Neuron (in vitro differentiated cells): ENCODE data around the gene IKZF5.

Source experiments
- H2AFZ ChIP-seq: one replicate; pipeline ENCODE4 v1.6.1; 2013; ENCODE audit warnings: low read depth, mild to moderate bottlenecking, inconsistent platforms, low read length, moderate library complexity
- H3K27me3 ChIP-seq: one replicate; pipeline ENCODE4 v1.6.1; 2013; ENCODE audit warnings: low read length; ENCODE audit not compliant: insufficient read depth
- H3K36me3 ChIP-seq: one replicate; pipeline ENCODE4 v1.6.1; 2013; ENCODE audit warnings: low read length; ENCODE audit not compliant: insufficient read depth
- H3K4me1 ChIP-seq: one replicate; pipeline ENCODE4 v1.6.1; 2013; ENCODE audit warnings: low read length; ENCODE audit not compliant: insufficient read depth
- H3K4me3 ChIP-seq: 2 replicates; pipeline ENCODE4 v1.5.1; 2013; ENCODE audit warnings: mild to moderate bottlenecking, low read length, moderate library complexity
- H3K9me3 ChIP-seq: one replicate; pipeline ENCODE4 v1.6.1; 2013; ENCODE audit warnings: low read length

The IKZF5 gene

DNA sequence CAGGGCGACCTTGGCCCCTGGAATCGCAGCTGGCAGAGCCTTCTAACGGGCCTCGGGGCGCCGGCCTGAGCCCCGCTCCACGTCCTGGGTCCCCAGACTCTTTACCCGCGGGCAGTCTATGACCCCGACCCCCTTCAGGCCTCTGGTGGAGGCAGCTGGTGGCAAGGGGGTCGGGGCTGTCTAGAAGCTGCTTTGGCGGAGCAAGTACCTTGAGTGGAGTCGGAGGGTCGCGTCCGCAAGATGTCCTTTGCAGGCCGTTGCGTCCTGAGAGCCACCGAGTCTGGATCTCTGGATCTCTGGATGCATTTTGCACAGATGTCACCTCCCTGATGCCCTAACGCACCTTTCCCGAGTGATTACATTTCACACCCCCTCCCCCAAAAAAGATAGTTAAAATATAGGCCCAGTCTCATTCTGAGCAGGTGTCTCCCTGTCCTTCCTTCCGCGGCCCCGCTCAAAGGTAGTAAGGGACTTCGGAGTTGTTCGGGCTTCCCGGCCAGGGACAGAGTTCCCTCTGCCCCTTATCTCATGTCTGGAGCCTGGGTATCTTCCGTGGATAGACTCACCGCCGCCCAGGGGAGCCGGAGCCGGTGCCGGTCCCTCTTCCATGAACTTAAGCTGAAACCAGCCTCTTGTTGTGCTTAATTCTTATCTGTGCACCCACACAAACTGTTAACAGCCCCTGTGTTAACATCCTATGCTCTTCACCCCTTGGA lies 668 bp upstream of the IKZF5 start:
- Histone ChIP-seq H3K27me3 (no peaks in the 10 kb centered on the region), H3K36me3 (no peaks in the 10 kb centered on the region), H3K4me3 (peak overlapping the region; percentile 97), H3K9me3 (no peaks in the 10 kb centered on the region), H2AFZ (peak overlapping the region; percentile 95), H3K4me1 (peaks cover 18% of the 10 kb centered on the region)

DNA sequence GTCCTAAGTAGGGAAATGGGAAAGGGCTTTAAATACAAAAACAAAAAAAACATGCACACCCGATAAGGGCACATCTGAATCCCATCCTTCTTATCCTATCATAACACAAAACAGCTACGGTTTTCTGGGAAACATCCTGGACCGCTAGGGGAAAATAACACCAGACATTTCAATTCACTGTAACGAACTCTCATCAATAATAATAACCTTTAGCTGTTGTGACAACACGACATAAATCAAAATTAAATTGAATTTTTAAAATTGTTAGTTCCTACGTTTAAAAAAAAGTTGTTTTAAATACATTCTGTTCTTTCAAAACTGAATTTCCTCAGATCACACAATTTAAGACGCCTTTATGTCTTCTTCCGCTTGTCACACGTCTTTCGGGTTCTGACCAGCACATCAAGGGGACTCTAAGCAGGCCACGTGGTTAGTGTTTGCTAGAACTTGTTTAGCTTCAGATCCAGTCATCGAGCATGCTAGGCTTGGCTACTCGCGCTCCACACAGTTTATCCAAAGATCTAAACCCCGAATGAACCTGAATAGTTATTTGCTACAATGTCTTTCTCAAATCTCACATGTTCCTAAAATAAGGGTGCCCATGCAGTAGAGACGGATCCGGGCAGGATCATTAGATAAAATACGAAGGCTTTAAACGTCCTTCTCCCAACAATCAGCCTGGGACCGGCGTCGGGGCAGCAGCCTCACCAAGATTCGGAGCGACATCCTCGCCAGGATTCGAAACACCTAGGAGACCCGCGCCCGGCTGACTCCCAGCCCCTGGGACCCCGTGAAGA lies 839 bp downstream of the IKZF5 start:
- no peaks in the 10 kb centered on the region for H3K9me3 ChIP-seq
- H3K4me1 ChIP-seq = peaks cover 18% of the 10 kb centered on the region
- peak overlapping the region; percentile 79 for H2AFZ ChIP-seq
- H3K27me3 ChIP-seq = no peaks in the 10 kb centered on the region
- no peaks in the 10 kb centered on the region for H3K36me3 ChIP-seq
- H3K4me3 ChIP-seq = peak overlapping the region; percentile 97

DNA sequence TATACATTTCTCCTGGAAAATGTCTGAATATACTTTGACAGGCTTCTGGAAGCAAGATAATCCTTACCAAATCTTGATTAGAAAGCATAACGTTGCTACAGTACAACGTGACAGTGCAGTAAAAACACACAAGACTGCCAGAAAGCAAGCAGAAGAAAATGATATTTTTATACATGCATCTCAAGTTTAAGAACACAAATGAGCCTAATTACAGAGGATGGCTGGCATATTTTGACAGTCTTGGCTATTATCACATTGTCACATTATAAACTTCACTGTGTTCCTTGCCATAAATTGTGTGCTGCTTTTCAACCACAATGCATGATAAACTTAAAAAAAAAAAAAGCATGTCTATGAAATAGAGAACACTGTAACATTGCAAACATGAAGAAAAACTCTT lies 4.3 kb downstream of the IKZF5 start:
- Histone ChIP-seq H3K4me1 (peaks cover 25% of the 10 kb centered on the region), H3K4me3 (no peak overlapping the region), H3K27me3 (no peaks in the 10 kb centered on the region), H2AFZ (no peak overlapping the region), H3K9me3 (no peaks in the 10 kb centered on the region), H3K36me3 (no peaks in the 10 kb centered on the region)

GRCh38 chr10:123001370-123001769 lies 7.2 kb downstream of the IKZF5 start:
- Histone ChIP-seq H2AFZ (no peak overlapping the region), H3K36me3 (peaks cover 6% of the 10 kb centered on the region), H3K9me3 (no peaks in the 10 kb centered on the region), H3K4me1 (peaks cover 17% of the 10 kb centered on the region), H3K4me3 (no peak overlapping the region), H3K27me3 (no peaks in the 10 kb centered on the region)

- H2AFZ ChIP-seq = no peak overlapping the region
- no peak overlapping the region for H3K4me3 ChIP-seq
- no peaks in the 10 kb centered on the region for H3K9me3 ChIP-seq
- peaks cover 11% of the 10 kb centered on the region for H3K36me3 ChIP-seq
- peaks cover 17% of the 10 kb centered on the region for H3K4me1 ChIP-seq
- no peaks in the 10 kb centered on the region for H3K27me3 ChIP-seq
Observed at GRCh38 chr10:123000155-123000554, 8.4 kb downstream of the IKZF5 start.

GRCh38 chr10:122999347-122999746 lies 9.2 kb downstream of the IKZF5 start:
- Histone ChIP-seq H3K4me1 (peaks cover 17% of the 10 kb centered on the region), H3K36me3 (peaks cover 18% of the 10 kb centered on the region), H3K27me3 (no peaks in the 10 kb centered on the region), H3K9me3 (no peaks in the 10 kb centered on the region), H2AFZ (no peak overlapping the region), H3K4me3 (no peak overlapping the region)

GRCh38 chr10:122998934-122999333 lies 9.7 kb downstream of the IKZF5 start:
- peaks cover 22% of the 10 kb centered on the region for H3K36me3 ChIP-seq
- H3K4me3 ChIP-seq = no peak overlapping the region
- H3K4me1 ChIP-seq = peaks cover 17% of the 10 kb centered on the region
- H2AFZ ChIP-seq = no peak overlapping the region
- H3K9me3 ChIP-seq = no peaks in the 10 kb centered on the region
- H3K27me3 ChIP-seq = no peaks in the 10 kb centered on the region

GRCh38 chr10:122998360-122998917 lies 10.2 kb downstream of the IKZF5 start:
- H3K9me3 ChIP-seq = no peaks in the 10 kb centered on the region
- no peaks in the 10 kb centered on the region for H3K27me3 ChIP-seq
- peaks cover 27% of the 10 kb centered on the region for H3K36me3 ChIP-seq
- H3K4me1 ChIP-seq = peaks cover 17% of the 10 kb centered on the region
- H3K4me3 ChIP-seq = no peak overlapping the region
- no peak overlapping the region for H2AFZ ChIP-seq

DNA sequence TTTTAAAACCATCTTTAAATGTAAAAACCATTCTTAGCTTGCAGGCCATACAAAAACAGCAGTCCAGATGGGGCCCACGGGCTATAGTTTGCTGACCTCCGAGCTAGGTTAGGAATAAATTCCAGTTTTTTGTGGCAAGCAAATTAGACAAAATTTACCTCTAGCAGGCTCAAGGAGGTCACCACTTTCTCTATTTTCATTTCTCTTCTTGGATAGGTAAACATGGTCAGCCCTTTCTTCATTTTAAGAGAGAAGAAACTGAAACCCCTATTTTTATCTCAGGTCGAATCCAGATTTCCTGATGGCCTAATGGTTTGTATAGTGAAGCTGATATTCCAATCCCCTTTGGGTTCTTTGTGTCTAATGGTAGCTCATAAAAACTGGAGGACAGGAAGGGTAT lies 10.7 kb downstream of the IKZF5 start:
- no peaks in the 10 kb centered on the region for H3K9me3 ChIP-seq
- no peak overlapping the region for H3K4me3 ChIP-seq
- no peaks in the 10 kb centered on the region for H3K27me3 ChIP-seq
- peaks cover 27% of the 10 kb centered on the region for H3K36me3 ChIP-seq
- no peak overlapping the region for H2AFZ ChIP-seq
- H3K4me1 ChIP-seq = peaks cover 17% of the 10 kb centered on the region

DNA sequence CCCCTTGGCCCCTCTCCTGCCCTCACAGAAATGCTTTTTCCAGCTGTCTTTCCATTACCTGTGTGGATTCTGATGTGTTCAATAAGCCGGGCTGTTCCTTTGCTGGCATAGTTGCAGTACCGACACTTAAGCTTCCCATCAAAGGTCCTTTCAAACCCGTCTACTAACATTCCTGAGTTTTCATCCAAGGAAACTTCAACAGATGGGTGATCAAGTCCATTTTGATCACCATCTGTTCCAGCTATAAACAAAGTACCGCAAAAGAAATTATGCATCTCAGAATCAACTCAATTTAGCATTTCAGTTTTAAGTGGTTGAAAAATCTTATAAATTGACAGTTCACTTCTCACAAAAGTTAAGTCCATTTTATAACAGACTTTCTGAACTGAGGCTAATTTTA lies 12.7 kb downstream of the IKZF5 start:
- Histone ChIP-seq H3K36me3 (peaks cover 31% of the 10 kb centered on the region), H3K4me3 (no peak overlapping the region), H3K27me3 (no peaks in the 10 kb centered on the region)

DNA sequence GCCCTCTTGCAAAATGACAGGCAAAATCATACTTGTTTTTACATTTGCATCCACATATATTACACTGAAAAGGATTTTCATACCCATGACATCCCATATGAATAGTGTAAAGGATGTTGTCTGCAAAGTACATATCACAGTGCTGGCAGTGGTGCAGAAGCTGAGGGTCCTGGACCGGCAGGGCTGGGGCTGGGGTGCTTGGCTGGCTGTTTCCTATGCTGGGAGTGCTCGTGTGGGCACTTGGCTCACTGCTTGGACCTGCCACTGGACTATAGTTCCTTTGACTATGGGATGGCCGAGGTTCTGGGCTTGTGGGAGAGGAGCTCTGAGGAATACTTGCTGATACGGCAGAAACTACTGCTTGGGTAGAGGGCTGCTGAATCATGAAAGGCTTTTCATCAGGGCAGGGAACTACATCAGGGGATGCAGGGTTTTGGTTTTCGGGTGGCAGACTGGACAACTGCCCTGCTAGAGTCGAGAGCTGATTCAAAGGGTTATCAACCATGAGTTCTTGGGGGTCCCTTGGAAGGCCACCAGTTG lies 14.7 kb downstream of the IKZF5 start:
- no peaks in the 10 kb centered on the region for H3K9me3 ChIP-seq
- H3K36me3 ChIP-seq = peaks cover 39% of the 10 kb centered on the region
- no peaks in the 10 kb centered on the region for H3K27me3 ChIP-seq
- H3K4me3 ChIP-seq = no peak overlapping the region
- H3K4me1 ChIP-seq = peaks cover 7% of the 10 kb centered on the region
- no peak overlapping the region for H2AFZ ChIP-seq

More for the DNA sequence above, 12.7 kb downstream of the IKZF5 start:
- Histone ChIP-seq H2AFZ (no peak overlapping the region), H3K9me3 (no peaks in the 10 kb centered on the region), H3K4me1 (peaks cover 17% of the 10 kb centered on the region)

DNA sequence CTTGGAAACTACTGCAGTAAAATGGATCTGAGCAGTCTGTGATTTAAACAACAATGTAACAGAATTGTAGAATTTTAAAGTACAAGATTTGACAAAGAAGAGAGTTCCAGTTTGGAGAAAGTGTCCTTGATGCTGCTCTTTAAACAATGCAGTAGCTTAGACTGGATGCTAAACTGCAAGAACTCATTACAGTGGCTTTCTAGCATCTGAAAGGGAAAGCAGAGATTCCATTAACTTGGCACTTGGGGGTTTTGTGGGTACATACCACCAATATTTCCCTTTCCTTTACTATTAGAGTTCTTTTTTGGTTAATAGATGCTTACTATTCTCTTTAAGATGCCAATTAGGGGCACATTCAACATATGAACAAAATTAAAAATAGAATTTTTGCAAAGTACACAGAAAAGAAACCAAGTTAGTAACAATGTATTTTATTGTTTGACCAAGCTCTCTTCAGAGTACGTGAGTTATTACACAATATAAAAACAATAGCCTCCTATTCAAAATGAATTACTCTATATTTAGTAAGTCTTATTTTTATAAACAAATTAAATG lies 16.5 kb downstream of the IKZF5 start:
- Histone ChIP-seq H3K9me3 (no peaks in the 10 kb centered on the region), H2AFZ (no peak overlapping the region), H3K36me3 (peaks cover 40% of the 10 kb centered on the region), H3K4me1 (peaks cover under 1% of the 10 kb centered on the region), H3K4me3 (no peak overlapping the region), H3K27me3 (no peaks in the 10 kb centered on the region)

- H3K27me3 ChIP-seq = no peaks in the 10 kb centered on the region
- no peak overlapping the region for H2AFZ ChIP-seq
- H3K4me3 ChIP-seq = no peak overlapping the region
- no peaks in the 10 kb centered on the region for H3K9me3 ChIP-seq
- peaks cover 37% of the 10 kb centered on the region for H3K36me3 ChIP-seq
- H3K4me1 ChIP-seq = no peaks in the 10 kb centered on the region
Observed at GRCh38 chr10:122990278-122990677, 18.3 kb downstream of the IKZF5 start.
